Measurements from ENCODE around the gene CFAP299.
"Not testable (repeated sequence)": the region's sequence is repeated elsewhere in the genome, so short reads cannot be mapped to it uniquely, and the experiment has no call there.

Gene CFAP299

DNA sequence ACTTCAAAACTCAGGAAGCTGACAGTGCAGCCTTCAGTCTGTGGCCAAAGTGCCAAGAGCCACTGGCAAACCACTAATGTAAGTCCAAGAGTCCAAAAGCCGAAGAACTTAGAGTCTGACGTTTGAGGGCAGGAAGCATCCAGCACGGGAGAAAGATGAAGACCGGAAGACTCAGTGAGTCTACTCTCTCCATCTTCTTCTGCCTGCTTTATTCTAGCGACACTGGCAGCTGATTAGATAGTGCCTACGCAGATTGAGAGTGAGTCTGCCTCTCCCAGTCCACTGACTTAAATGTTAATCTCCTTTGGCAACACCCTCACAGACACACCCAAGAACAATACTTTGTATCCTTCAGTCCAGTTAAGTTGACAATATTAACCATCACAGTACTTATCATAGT lies 414.0 kb downstream of the CFAP299 start:
- not testable (repeated sequence) for DNase-seq

DNA sequence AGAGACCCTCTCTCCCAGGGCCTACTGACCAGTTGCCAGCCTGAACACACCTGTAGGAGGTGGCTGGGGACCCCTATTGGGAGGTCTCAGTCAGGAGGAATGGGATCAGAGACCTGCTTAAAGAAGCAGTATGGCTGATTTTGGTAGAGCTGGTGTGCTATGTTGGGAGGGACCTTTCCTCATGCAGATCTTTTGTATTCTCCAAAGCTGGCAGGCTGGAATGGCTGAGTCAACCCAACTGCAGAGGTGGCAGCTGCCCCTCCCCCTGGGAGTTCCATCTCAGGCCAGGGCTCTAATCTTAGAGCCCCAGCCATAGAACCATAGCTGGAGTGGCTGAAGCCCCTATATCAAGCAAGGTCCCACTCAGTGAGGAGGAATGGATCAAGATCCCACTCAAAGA lies 415.7 kb downstream of the CFAP299 start:
- DNase-seq: no peak

DNA sequence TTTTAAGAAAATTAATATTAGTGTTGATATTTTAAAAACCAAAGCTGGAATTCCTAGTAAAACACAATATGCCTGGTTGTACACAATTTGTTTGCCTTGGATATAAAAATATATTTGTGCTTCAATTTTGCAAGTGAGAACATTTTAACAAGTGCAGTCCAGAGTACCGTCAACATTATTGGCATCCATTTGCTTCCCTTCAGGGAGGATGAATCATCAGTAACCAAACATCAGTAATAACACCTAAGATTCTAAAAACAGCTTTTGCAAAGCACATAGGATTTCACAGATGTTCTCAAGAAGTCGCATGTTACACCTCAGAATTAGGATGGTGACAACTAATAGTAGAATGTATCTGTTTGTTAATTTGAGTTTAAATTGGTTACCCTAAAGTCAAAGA lies 432.4 kb downstream of the CFAP299 start:
- no peak for DNase-seq

DNA sequence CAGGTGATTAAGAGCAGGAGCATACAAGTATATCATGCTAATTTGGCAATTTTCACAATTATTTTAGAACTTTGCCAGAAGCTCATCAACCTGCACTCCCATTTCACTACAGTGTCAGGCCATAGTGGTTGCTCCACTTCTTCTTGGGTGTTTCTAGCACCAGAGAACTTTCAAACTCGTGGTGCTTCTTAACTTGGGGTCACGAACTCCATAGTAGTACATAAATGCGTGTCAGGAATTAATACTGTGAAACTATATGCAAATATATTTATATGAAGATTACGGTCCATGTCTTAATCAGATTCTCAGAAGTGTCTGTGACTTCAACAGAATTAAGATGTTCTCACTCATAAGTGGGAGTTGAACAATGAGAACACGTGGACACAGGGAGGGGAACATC lies 440.6 kb downstream of the CFAP299 start:
- DNase-seq: no peak

DNA sequence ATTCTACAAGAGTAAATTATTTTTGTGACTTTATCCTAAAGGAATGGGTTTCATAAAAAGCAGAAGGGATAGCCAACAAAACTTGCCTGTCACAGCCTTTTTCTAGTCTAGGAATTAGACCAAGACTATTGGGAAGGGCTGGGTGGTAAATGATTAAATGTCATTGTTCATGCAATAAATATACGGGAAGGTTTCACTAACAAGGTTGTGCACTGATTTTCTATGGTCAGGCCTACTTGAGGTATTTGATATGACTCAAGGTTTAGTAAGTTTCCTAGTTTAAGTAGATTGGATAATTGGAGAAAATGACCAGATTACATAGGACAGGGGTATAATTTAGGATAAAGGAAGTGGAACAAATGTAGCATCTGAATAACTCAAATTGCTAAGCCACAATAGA lies 445.9 kb downstream of the CFAP299 start:
- no peak for DNase-seq

DNA sequence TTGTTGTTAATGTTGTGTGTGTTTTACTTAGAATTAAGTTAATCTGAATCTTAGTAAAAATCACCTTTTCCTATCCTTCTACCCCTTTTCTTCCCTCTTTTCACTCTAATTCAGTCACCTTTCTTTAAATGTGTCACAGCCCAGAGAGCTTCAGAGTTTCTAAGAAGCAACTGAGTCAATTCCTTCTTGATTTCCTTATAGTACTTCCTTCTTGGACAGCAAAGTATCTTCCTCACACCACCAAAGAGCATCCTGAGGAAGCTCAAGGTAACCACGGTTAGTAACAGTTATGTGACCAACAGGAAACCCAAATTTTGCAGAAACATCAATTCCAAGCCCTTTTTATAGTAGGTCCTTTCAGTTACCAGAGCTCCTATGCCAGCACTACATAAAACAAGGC lies 451.8 kb downstream of the CFAP299 start:
- no peak for DNase-seq

DNA sequence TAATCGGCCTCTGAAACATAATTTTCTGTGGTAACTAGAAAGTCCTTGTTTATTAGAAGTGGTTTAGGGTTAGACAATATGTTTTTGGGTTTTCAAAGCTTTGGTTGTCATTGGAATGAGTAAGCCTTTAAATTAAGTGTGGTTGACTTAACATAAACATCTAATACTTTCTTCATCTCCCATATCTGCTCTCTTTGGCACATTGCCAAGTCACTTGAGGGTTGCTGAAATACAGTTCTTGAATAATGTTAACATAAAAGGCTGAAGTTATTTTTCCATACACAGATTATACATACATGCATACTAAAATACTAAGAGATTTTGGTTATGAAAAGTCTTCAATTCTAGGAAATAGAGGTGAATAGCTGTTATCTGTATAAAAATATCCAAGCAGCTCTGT lies 453.3 kb downstream of the CFAP299 start:
- DNase-seq: no peak

DNA sequence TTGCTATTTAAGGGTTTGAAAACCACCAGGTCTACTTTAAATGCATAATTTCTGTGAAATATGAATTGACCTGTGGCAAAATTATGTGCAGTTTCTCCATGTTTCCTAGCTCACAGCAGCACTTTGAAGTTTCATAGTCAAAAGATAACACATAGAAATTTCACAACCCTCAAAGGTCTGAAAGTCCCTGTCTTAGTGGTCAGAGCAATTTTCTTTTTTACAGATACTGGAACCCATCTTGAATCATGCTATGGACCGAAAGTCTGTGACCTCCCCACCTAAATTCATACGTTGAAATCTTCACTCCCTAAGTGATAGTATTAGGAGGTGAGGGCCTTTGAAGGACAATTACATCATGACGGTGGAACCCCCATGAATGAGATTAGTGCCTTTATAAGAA lies 454.6 kb downstream of the CFAP299 start:
- no peak for DNase-seq

DNA sequence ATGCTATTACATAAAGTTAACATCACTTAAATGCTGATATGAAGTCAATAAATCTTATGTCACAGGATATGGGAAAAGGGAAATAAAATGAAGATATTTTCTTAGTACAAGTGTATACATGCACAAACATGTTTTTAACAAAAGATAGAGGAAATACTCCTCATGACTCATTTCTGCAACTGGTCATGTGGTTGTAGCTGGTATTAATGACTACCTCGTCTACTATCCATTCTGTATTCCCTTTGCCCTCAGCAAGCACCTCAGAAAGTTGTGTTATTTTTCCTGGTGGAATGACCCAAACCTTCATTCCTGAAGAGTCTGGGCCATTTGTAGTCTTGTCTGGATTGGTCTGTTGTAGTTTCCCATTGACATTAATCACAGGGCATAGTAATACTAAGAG lies 458.1 kb downstream of the CFAP299 start:
- DNase-seq: not testable (repeated sequence)

DNA sequence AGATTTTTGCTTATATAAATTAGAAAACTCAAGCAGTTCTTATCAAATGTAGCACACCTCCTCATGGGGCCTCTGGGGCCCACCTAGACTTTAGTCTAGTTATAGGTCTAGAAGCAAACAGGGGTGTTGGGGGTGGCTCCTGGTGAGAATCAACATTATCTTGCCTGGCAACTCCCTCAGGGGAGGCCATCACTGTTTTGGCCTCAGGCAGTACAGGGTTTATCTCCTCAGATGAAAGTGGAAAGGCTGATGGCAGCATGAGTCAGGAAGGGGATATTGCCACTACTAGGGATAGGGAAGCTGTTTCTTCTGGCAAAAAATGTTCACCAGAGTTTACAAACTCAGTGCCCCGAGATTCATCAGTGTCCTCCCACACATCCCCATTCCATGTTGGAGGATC lies 462.6 kb downstream of the CFAP299 start:
- no peak for DNase-seq

DNA sequence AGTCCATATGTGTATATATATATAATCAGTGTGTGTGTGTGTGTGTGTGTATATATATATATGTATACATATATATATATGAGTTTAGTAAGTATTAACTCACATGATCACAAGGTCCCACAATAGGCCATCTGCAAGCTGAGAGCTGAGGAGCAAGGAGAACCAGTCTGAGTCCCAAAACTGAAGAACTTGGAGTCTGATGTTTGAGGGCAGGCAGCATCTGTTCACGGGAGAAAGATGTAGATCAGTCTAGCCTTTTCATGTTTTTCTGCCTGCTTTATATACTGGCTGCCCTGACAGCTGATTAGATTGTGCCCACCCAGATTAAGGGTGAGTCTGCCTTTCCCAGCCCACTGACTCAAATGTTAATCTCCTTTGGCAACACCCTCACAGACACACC lies 465.2 kb downstream of the CFAP299 start:
- DNase-seq: not testable (repeated sequence)

DNA sequence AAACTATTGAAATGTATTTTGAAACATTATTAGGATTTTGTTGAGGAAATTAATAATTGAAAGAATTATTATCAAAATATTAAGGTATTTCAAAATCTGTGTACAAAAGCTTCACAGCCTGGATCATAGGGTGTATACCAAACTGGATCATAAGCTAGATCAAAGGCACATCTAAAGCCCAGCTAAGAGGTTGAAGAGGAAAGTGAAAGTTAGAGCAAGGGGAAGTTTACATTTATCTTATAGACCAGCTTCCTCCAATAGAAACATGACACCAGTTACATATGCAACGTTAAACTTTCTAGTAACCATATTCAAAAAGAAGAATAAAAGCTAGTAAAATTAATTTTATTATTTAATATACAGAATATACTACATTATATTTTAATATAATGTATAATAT lies 467.8 kb downstream of the CFAP299 start:
- DNase-seq: no peak

DNA sequence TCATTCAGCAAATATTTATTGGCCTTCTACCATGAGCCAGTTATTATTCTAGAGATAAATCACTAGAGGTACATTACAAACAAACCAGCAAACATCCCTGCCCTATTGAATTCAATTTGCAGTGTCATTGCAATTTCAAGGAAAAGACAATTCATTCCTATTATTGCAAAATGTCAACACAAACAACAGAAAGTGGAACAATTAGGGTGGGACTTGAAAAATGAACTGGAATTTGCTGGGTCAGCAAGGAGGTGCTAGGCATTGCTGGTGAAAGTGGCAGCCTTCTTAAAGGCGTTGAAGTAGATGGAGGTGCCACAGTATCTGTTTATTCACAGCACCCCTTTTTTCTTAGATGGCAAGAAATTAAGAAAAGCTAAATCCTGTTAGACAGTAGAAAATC lies 470.9 kb downstream of the CFAP299 start:
- no peak for DNase-seq

DNA sequence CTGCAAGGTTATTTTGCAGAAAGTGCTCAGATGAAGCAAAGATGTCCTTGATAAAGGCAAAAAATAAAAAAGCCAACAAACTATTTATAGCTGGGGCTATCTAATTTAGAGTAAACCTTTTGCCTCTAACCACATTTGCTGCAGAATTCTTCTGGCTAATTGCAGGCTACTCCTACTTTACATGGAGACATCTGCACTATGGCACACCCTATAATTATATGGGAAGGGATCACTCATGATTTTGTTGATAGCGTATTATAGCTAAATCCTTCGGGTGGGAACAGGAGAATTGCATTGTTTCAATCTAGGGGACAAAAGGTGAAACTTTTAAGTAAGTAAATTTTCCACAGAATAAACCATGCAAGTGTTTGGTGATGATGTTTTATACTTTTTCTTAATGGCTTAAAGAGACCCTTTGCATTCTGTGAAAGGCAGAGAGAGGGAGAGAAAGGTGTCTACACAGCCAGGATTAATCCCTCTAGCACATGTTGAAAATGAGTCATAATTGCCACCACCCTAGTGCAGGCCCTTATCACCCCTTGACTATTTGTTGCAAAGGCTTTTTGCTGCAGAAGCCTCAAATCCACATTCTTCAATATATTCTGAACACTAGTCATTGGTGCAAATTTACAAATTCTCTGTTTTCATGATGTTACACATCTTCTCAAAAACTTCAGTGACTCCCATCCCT lies 473.7 kb downstream of the CFAP299 start:
- DNase-seq: no peak

DNA sequence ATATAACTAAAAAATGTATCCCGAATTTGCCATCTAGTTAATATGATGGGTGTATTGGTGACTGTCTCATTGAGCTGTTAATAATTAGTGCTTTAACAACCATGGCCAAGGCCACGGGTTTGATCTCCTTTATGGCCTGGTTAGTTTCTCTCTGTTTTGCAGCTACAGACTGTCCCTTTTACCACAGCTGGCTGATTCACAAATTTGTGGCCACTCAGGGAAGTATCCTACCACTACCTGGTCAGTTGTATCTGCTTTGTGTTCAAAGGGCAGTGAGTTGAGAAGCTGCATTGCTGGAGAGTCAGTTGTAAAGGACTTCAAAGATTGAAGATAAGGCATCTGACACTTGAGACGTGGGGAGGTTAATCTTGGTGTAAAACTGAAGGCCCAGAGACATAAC lies 475.9 kb downstream of the CFAP299 start:
- DNase-seq: no peak

DNA sequence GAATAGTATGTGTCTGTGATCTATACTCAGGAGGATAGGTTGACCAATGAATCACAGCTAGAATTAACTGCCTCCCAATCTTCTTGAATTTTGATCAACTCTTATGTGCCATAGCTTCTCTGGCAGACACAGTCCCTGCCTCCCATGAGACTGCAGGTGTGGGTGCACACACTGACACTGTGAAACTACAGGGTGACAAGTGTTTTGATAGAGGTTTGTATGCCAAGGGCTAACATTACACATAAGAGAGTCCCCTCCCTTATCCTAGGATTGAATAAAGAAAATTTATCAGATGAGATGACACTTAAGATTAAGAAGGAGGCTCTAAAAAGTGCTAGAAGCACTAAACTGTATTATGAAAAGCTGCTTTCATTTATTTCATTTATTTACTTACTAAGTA lies 476.6 kb downstream of the CFAP299 start:
- no peak for DNase-seq

DNA sequence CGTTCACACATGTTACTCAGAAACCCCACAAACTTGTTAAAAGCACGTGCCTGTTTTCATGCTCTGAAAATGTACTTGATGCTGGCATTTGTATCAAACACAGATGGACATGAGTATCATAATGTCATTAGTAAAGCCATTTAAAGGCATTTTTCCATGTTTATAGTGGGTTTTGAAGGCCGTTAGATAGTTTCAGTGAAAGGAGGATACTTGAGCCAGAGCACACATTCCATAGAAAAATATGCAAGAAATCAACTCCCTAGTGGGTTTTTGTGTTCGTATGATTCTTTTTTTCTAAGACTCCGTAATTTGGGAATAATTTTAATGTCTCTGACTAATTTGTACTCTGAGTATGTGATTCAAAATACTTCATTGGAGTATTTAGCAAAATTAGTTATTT lies 478.7 kb downstream of the CFAP299 start:
- no peak for DNase-seq

DNA sequence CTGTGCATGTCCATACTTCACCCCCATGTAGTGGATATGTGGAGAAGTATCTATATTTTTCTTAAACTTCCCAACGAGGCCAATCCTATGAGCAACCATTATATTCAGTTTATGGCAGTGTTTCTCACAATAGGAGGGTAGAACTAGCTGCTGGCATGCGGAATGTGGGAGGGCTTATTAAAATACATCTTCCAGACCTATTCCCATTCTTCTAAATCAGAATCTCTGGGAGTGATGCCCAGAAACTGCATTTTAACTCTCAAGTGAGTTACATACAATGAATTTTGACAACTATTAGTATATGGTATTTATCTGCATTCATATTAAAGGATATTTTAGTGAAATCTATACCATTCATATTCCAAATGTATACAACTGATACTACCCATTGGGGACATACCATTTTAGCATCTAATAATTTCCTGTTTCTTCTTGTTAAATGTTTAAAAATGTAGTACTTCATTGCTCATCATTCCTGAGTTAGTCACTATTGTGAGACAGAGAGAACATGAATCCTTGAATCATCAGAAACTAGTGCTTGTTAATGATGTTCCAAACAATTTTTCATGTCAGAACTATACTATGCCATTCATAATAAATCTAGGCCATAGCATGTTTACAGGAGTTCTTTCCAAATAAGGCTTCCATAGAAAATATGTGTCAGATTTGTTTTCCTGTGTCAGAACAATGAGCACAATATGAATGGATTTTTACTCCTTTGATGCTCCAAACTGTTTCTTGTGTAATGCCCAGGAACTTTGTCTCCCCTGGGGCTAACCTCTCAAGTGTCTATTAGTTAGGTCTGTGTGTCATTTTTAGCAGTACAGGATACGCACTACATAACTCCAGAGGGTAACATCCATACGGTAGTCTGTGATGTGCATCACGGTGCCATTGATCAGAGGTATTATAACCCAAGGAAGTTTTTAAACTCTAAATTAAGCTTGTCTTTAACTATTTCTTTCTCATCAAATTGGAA lies 496.1 kb downstream of the CFAP299 start:
- no peak for DNase-seq

DNA sequence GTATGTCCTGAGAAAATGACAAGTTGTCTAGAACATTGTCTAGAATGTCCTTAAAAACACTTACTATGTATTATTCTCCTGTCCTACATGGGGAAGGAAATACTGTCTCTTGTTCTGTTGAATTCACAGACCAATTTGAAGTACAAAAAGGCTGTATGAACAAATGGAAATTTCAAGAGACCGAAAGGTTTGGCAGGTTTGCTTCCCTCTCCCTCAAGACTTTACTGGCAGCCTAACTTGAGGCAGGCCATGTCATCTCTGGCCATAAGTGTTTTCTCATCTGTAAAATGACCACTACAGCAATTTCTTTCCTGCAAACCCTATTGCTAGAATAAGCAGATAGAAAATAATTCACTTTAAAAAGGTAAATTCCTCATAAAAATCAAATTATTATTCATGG lies 503.8 kb downstream of the CFAP299 start:
- DNase-seq: no peak

DNA sequence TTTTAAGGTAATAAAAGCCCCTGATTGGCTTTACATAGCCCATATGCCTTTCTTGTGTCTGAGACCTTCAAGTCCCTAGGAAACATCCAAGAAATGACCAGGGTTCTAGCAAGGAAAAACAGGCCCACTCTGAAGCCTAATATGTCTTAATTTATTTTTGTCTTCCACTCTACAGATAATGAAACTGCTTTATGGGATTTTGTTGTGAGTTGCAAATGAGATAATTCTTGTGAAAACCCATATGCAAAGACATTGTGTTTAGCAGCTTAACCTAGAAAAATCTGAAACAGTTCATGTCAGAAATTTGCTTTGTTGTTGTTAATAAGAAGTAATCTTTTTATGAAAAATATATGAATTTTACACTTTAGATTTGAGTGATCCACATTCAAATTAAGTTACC lies 504.3 kb downstream of the CFAP299 start:
- no peak for DNase-seq

DNA sequence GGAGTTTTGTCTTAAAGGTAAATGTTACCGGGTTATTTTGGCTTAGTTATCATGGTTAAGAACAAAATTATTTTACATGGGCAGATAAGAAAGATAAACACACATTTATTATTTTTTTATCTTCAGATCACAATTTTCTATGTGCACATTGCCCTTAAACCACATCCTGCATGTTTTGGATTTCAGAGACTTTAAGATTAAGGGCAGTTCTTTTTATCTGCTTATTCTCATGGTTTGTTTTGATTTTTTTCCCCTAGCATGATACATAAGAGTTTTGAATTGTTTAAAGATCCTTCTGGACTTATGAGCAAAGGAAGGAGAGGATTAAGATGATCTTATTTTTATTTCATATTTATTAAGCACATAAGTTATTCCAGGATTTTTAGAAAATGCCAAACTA lies 504.9 kb downstream of the CFAP299 start:
- no peak for DNase-seq

DNA sequence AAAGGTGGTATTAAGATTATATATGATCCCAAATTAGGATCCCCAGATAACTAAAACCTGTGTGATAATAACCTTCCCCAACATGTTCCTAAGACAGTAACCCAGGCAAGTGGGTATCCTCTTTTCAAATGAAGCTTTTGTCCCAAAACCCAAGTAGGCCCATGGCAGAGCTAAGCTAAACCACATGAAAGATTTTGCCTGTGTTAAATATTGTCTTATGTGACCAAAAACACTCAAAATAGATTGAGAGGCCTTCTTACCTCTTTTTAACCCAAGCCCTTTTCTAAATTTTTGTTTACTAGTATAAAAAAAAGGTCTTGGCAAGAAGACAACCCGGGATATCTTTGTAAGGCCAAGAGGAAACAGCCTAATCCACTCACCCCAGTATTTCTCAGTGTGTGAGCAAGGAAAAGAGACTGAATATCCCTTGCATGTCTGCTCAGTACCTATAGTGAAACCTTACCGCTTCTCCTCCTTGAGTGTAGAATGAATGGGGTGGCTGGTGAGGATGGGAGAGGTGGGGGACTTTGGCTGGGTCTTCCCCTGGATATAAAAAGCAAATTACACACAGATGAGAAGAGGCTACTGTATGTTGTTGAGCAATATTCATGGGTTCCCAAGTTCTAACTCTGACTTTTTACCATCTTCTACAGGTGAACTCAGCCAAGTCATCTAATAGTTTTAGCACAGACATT lies 506.2 kb downstream of the CFAP299 start:
- no peak for DNase-seq

DNA sequence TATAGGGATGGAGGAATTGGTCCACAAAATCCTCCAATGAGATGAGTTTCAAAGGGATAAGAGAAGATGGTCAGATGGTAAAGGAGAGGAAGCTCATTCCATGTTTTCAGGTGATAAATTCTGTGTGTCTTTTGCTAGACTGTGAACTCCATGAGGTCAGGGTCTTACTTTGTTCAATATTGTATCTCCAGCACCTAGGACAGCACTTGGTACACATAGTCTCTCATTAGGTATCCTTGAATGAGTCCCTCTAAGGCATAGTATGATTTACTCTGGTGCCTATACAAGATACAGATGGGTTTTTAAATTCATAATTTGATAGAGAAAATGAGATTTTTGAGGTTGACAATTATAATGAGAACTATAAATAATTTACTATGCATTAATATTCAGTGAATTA lies 510.7 kb downstream of the CFAP299 start:
- no peak for DNase-seq

DNA sequence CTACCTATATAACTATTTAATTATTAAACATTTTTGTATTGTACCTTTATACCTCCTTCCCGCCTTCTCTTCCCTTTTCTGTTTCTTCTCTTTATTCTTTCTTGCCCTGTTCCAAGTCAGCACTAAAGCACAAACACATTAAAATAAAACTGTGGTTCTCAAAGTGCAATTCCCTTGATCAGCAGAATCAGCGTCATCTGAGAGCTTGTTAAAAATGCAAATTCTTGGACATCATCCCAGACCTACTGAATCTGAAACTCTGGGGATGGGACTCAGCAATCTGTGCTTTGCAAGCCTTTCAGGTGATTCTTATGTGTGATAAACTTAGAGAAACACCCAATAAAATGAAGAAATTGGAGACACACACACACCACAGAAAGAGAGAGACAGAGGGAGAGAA lies 516.5 kb downstream of the CFAP299 start:
- no peak for DNase-seq
